SIG-M5 (cell line): ENCODE data around the gene RNU1-3.
"Not testable (repeated sequence)": the region's sequence is repeated elsewhere in the genome, so short reads cannot be mapped to it uniquely, and the experiment has no call there.

Experiments
- DNase-seq: peaks from one replicate; lab custom pipeline; 2025; lab: John Stamatoyannopoulos, UW

The RNU1-3 gene

GRCh38 chr1:16666502-16667413 is at the start of gene RNU1-3:
RNU1-3 (minus strand) TSS chr1:16666948.
- not testable (repeated sequence) for DNase-seq

GRCh38 chr1:16713480-16713879 is 46.7 kb upstream of the RNU1-3 start:
- not testable (repeated sequence) for DNase-seq

- not testable (repeated sequence) for DNase-seq
Measured at GRCh38 chr1:16712984-16713383, 46.2 kb upstream of the RNU1-3 start.

GRCh38 chr1:16712582-16712981 is 45.8 kb upstream of the RNU1-3 start:
- not testable (repeated sequence) for DNase-seq

GRCh38 chr1:16712131-16712530 is 45.4 kb upstream of the RNU1-3 start:
- not testable (repeated sequence) for DNase-seq

- not testable (repeated sequence) for DNase-seq
Measured at GRCh38 chr1:16710618-16711017, 43.9 kb upstream of the RNU1-3 start.

GRCh38 chr1:16709659-16710087 is 42.9 kb upstream of the RNU1-3 start:
- not testable (repeated sequence) for DNase-seq

- DNase-seq: not testable (repeated sequence)
Measured at GRCh38 chr1:16708704-16709103, 42.0 kb upstream of the RNU1-3 start.

GRCh38 chr1:16707130-16708093 is 40.7 kb upstream of the RNU1-3 start:
- not testable (repeated sequence) for DNase-seq

- not testable (repeated sequence) for DNase-seq
Measured at GRCh38 chr1:16706302-16706701, 39.6 kb upstream of the RNU1-3 start.

- not testable (repeated sequence) for DNase-seq
Measured at GRCh38 chr1:16704502-16705100, 37.9 kb upstream of the RNU1-3 start.

GRCh38 chr1:16704076-16704475 is 37.3 kb upstream of the RNU1-3 start:
- DNase-seq: not testable (repeated sequence)

GRCh38 chr1:16703602-16704001 is 36.9 kb upstream of the RNU1-3 start:
- not testable (repeated sequence) for DNase-seq

- not testable (repeated sequence) for DNase-seq
Measured at GRCh38 chr1:16703141-16703540, 36.4 kb upstream of the RNU1-3 start.

GRCh38 chr1:16702280-16702679 is 35.5 kb upstream of the RNU1-3 start:
- DNase-seq: not testable (repeated sequence)

GRCh38 chr1:16701189-16701588 is 34.4 kb upstream of the RNU1-3 start:
- DNase-seq: not testable (repeated sequence)

GRCh38 chr1:16700138-16700895 is 33.6 kb upstream of the RNU1-3 start:
- DNase-seq: not testable (repeated sequence)

- DNase-seq: not testable (repeated sequence)
Measured at GRCh38 chr1:16699440-16699839, 32.7 kb upstream of the RNU1-3 start.

- not testable (repeated sequence) for DNase-seq
Measured at GRCh38 chr1:16697152-16697551, 30.4 kb upstream of the RNU1-3 start.

GRCh38 chr1:16696507-16697150 is 29.9 kb upstream of the RNU1-3 start:
- DNase-seq: not testable (repeated sequence)
